HG03175 (cell line): ENCODE measurements around the gene S100B.

ENCODE experiments used
- ATAC-seq: cut with Tn5 transposase; IDR thresholded peaks from one replicate; pipeline ENCODE4 v1.9.1; 2021; ENCODE audit warnings: mild to moderate bottlenecking, moderate library complexity; ENCODE audit not compliant: unreplicated experiment

Gene S100B

DNA sequence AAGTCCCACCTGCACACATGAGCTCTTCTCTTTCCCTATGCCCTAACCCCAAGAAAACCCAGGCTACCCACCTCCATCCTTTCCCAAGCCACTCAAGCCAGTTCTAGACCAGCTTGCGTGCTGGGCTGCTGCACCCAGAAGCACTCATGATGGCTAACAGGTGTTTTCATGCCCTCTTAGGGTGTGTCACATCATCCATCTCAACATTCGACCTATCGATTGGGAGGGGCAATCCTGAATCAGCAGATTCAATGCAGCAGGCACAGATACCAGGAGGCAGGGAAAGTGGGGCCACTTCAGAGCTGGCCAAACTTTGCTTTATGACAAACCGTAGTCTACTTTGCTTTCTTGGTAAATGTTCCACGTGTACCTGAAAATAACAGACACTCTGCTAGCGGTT is 24.0 kb upstream of the S100B start:
- no peak for ATAC-seq

DNA sequence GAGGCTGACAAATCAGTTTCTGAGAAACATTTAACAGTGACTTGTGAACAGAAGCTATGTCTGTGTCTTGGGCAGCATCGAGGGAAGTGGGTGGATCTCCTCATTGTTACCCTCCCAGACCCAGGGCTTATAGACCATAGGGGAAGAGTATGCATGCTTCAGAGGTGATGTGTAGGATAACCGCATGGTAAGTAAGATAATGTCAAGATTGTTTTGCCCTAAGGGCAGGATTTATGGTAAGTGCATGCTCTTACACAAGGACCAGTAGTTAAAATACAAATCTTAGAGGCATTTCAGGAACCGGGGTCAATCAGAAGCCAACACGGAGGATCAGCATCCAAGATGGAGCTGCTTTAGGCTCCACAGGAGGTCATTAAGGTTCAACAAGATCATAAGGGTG is 22.8 kb upstream of the S100B start:
- ATAC-seq = no peak

DNA sequence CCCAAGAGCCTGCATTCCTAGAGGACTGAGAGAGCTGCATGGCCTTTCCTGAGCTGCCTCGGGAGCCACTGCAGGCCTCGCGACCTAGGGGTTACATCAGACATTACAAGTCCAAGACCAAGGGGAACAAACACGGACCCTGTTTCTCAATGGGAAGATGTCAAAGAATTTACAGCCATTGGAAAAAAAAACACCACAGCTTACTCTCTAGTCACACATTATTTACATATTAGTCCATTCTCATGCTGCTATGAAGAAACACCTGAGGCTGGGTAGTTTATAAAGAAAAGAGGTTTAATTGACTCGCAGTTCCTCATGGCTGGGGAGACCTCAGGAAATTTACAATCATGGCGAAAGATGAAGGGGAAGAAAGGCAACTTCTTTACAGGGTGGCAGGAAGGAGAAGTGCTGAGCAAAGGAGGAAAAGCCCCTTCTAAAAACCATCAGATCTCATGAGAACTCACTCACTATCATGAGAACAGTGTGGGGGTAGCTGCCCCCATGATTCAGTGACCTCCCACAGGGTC is 22.2 kb upstream of the S100B start:
- no peak for ATAC-seq

DNA sequence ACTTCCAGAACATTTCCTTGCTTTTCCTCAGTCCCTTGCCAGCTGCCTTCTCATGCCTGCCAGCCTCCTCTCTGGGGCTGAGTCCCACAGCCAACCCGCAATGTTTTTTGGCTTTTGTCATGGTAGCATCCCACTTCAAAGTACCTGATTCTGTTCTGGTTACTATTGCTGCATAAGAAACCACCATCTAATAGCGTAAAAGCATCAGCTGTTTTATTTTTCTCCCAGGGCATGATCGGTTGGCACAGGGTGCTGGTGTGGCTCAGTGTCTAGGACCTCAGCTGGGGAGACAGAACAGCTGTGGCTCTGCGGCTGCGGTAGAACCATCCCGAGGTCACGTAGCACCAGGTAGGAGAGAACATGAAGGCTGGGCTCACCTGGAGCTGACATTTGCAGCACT is 21.7 kb upstream of the S100B start:
- no peak for ATAC-seq

DNA sequence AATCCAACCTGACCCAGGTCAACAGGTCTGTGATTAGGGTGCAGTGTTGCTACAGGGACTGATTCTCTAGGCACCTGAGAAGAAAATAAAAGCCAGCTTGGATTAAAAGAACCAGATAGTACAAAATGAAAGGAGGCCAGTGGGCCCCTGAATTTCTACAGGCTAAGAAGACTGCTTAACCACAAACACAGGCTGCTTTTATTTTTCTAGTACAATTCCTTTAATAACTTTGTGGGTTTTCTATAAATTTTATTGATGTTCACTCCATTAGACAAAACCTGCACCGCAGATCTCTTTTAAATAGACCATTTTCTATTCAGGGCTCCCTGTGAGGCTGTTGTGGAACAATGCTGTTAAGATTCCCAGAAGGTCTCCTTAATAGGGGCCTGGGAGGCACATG is 20.9 kb upstream of the S100B start:
- no peak for ATAC-seq

DNA sequence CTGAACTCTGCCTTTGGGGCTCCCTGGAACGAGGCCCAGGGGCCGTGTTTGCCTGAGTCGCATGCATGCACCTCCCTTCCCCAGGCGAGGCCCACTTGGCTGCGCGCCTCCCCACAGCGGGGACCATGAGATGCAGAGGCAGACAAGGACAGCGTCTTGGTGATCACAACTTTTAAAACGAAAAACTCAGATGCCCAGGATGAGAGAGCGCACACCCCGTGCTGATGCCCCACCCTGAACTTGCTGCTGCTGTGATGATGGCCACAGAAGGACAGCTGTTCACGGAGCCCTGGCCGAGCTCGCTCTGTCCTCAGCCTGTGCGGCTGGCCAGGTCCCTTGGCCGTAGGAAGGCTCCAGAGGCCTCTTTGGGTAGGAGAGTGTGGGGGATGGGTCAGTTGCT is 19.2 kb upstream of the S100B start:
- ATAC-seq = no peak

DNA sequence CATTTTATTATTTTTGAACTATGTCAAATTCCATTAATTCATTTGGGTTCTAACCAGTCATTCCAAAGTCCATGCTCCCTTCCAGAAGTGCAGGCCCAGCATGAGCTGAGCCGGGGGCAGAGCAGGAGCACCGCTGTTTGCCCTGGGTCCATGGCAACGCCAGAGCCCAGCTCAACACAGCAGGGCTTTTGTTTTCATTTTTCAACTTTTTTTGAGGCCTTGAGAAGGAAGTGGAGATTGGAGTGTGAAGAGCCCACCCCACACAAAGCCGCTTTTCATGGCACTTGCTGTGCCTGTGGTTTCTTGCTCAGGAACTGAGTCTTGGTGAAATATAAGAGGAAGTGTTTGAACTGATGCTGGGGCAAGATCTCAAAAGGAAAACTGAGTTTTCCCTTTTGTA is 17.3 kb upstream of the S100B start:
- ATAC-seq = peak; percentile 42

DNA sequence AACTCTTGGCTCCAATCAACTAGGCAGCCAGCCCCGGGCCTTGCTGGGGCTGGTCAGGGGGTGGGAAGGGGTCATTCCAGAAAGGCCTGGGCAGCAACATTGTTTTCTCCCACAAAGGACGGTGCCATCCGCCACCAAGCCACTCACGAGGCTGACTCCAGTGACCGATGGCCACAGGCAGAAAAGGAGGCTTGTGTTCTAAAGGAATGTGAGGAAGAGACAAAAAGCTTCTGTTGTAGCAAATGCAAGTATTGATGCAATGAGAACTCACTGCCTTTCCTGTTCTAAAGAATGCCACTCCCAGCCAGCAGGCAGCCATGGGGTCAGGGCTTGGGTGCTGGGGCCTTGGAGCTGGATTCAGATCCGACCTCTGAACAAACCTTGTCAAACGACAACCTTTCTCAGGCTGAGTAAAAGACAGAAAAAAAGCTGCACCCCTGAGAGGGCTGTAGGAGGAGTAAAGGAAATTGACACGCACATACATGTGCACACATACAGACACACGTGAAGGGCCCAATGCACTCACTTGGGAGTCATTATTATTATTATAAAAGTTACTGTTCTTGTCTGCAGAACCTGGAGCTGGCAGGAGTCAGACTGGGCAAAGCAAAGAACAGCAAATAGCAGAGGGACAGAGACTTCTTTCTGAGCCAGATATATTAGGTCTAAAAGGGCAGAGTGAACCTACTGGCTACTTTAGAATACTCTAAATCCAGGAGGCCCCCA is 16.7 kb upstream of the S100B start:
- no peak for ATAC-seq

DNA sequence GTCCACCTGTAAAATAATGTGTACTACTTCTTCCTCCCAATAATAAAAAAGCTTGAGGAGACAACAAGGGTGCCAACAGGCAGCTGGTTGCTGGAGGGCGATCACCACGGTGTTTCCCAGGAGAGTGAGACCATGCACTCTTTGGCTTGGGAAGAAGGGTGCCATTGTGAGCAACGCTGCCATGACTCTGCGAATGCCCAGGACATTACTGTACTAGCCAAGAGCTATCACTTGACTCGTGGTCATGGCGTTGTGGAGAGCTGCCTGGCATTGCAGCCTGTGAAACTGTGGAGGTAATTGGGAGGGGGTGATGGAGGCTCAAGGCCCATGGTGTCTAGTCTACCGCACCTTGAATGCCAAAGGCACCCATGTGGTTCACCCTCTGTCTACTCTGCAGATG is 16.0 kb upstream of the S100B start:
- ATAC-seq = no peak

DNA sequence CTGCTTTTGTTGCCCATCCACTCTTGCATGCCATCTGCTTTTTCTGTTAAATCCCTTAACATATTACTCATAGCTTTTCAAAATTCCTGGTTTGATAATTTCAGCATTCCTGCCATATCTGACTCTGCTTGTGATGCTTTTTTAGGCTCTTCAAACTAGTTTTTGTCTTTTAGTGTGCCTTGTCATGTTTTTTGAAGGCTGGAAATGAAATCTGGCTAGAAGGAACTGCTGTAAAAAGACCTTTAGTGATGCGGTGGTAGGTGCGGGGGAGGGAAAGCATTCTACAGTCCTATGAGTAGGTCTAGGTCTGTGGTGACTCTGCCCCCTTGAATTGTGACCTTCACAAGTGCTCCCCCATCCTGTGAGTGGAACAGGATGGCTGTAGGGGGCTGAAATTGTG is 15.0 kb upstream of the S100B start:
- no peak for ATAC-seq

DNA sequence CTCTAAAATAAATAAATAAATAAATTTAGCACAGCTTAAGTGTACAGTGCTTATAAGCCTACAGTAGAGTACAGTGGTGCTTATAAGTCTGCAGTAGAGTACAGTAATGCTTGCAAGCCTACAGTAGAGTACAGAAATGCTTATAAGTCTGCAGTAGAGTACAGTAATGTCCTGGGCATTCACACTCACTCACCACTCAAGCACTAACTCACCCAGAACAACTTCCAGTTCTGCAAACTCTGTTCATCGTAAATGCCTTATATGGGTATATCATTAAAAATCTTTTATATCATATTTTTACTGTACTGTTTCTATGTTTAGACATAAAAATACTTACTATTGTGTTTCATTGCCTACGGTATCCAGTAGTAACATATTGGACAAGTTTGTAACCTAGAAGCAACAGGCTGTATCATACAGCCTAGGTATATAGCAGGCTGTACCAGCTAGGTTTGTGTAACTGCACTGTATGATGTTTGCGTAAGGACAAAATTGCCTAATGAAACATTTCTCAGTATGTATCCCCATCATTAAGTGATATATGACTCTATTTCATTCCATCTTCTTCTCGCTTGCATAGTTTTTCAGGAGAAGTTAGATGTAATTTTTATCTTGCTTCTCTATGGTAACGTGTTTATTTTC is 14.0 kb upstream of the S100B start:
- ATAC-seq = no peak

DNA sequence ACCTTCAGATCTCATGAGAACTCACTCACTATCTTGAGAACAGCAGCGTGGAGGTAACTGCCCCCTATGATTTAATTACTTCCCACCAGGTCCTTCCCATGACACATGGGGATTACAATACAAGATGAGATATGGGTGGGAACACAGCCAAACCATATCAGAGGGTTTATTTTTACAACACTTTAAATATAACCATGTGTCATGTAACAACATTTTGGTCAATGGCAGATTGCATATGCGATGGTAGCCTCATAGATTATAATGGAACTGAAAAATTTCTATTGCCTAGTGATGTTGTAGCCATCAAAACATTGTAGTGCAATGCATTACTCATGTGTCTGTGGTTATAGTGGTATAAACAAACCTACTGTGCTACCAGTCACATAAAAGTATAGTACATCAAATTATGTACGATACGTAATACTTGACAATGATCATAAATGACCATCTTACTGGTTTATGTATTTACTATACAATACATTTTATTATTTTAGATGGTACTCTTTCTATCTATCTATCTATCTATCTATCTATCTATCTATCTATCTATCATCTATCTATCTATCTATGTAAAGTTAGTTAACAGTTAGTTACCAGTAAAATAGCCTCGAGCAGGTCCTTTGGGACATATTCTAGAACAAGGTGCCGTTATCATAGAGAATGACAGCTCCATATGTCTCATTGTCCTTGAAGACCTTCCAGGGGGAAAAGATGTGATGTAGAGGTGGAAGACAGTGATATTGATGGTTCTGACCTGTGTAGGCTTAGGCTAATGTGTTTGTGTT is 12.6 kb upstream of the S100B start:
- ATAC-seq = no peak

DNA sequence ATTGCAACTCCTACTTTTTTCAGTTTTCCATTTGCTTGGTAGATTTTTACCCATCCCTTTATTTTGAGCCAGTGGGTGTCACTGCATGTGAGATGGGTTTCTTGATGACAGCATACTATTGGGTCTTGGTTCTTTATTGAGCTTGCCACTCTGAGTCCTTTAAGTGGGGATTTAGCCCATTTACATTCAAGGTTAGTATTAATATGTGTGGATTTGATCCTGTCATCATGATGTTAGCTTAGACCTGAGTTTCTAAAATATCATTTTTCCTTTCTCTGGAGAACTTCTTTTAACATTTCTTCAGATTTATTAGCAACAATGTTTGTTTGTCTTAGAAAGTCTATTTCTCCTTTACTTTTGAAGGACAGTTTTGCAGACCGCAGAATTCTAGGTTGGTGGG is 11.8 kb upstream of the S100B start:
- ATAC-seq = no peak

DNA sequence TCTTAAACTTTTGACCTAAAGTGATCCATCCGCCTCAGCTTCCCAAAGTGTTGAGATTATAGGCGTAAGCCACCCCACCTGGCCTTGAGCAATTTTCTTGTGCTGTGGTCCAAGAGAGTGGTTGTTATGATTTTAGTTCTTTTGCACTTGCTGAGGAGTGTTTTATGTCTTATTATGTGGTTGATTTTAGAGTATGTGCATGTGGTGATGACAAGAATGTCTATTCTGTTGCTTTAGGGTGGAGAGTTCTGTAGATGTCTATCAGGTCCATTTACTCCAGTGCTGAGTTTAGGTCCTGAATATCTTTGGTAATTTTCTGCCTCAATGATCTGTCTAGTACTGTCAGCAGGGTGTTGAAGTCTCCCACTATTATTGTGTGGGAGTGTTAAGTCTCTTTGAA is 11.2 kb upstream of the S100B start:
- no peak for ATAC-seq

DNA sequence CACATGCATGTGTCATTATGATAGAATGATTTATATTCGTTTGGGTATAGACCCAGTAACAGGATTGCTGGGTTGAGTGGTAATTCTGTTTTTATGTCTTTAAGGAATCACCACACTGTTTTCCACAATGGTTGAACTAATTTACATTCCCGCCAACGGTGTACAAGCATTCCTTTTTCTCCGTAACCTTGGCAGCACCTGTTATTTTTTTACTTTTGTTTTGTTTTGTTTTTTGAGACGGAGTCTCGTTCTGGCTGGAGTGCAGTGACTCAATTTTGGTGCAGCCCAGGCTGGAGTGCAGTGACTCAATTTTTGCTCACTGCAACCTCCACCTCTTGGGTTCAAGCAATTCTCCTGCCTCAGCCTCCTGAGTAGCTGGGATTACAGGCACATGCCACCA is 8.5 kb upstream of the S100B start:
- no peak for ATAC-seq

DNA sequence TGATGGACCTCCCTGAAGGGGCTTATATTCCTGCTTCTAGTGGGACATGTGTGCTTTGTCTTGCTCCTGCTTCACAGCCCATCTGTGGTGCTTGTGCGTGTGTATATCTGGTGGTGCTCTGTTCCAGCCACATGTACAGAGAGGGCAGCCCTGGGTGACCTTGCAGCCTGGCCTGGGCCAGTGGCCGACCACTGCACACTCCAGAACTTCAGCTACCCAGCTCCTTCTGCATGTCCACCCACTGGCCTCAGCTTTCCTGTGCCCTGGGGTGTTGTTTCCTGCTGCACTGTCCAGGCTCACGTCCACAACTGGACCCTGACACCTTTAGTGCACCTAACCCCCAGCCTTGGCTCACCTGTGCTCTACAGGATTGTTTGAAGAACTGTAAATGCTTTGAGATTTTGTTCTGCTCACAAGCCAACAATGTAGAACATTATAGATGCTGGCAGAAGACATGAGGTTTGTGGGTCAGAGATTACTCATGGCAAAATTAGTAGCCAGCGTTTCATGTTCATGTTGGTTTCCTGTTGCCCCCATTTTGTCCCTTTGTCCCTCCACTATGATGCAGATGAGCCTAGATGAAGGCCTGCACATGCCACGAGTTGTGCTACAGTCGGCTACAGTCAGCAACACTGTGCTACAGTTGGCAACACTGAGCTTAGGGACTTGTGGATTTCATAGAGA is 5.3 kb upstream of the S100B start:
- ATAC-seq = no peak

DNA sequence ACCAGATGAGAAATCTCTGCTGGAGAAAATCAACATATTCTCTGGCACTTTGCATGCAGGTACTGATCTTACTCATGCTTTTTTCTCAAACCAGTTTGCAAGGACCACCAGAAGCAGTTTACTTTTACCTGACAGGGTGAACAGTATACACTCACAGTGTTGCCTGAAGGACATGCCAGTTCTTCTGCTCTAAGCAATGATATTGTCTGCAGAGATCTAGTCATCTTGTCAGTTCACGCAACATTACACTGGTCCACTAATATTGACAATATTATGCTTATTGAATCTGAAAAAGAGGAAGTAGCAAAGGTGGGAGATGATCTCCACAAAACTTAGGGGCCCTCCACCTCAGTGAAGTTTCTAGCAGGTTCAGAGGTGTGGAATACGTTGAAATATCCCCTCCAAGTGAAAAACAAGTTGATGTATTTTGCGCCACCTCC is 3.8 kb upstream of the S100B start:
- peak; percentile 41 for ATAC-seq

DNA sequence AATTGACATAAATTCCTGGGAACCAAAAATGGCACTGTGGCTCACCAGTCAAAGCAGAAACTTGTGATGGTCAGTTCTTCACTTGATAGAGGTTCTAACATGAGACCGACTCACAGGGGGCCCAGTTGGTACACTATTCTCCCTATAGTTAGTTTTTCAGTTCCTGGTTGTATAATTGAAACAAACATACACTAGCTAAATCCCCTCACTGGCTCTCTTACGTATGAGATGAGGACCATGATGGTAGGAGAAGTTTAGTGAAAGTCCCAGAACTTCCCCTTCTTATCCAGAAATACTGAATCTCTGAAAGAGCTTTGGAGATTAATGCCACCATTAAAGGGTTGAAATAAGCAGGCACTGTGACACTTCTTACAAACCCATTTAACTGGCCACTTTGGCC is 2.8 kb upstream of the S100B start:
- ATAC-seq = no peak

DNA sequence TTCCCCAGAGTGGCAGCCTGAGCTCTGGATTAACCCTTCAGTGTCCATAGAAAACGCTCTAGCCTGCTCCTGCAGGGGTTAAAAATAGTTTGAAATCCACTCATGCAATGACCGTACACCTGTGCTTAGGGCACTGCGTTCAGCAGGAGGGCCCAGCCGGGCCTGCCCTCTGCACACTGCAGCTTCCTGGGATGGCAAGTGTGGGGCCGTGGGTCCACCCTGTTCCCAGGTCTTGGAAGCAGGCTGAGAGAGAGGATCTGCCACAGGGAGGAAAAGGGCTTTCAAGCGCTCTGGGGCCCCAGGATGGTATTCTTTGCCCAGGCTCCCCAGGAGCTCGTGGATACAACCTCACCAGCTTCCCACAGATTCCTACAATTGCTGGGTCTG is 1.5 kb upstream of the S100B start:
- no peak for ATAC-seq

DNA sequence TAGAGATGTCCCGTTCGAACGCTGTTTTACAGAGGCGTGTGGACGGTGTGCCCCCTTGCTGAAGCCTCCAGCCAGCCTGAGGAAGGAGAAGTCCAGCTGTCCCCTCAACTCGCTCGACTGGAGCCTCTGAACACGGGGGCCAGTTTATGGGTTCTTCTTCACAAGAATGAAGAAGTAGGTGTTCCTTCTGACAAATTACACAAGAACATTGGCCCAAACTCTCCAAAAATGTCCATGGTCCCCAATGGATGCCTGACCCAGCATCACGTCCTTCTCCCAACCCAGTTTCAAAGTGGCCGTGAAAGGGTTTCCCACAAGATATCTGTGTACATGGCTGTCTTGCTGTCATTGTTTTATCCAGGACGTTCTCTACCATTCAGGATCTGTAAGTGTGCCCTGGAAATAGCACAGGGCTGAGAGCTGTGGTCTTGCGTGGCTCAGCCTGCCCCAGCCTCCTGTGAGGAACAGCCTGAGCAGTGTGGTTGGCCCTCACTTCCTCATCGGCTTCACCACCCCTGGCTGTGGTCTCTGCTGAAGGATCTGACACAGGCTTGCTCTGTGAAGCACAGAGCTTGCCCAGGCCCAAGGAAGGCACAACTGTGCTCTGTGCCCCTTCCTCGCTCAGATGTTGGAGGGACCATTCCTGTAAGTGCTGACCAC is 1.0 kb upstream of the S100B start:
- ATAC-seq = peak; percentile 55
